ENCODE data around the gene CCT2. TPM values are rescaled to one million over a fixed set of nuclear protein-coding genes. Genes with fewer than 3 reads are reported as not detected.
A peak's percentile ranks its signal among the peaks of the same experiment; 100 is the strongest.

CCT2 gene
- total RNA-seq, 1 experiment from 2014 or later: 342 TPM

- CTCF ChIA-PET: interaction anchor here (0.5 to 4.5 kb wide), 2 partner anchors 9 to 222 kb away, joined by 4 to 34 read pairs; no protein-coding TSS in a partner anchor
- DNase-seq (ENCODE audit: low spot score) (no peak), ATAC-seq (no peak)
- POLR2A ChIA-PET: interaction anchor here (1.0 kb wide), 1 partner anchor 13 kb away, joined by 3 read pairs; no protein-coding TSS in a partner anchor
- TF ChIP-seq ZNF532 (CRISPR knock-in tag; IDR thresholded peaks at IDR 0.05; ENCODE audit: borderline replicate concordance): no peak
- no peak for TF ChIP-seq ZNF138 (CRISPR knock-in tag; conservative IDR thresholded peaks at IDR 0.05)
- no peak for TF ChIP-seq NFYB (CRISPR knock-in tag; conservative IDR thresholded peaks at IDR 0.05; ENCODE audit: low read depth)
- TF ChIP-seq SMAD3 (CRISPR knock-in tag; IDR thresholded peaks at IDR 0.05; ENCODE audit: borderline replicate concordance): no peak
- TF ChIP-seq NR3C1 (CRISPR knock-in tag; conservative IDR thresholded peaks at IDR 0.05; ENCODE audit: low read depth): no peak
- TF ChIP-seq ZNF219 (CRISPR knock-in tag; IDR thresholded peaks at IDR 0.05; ENCODE audit: borderline replicate concordance): no peak
- Mint-ChIP-seq H3K4me1 (peaks cover 11% of the 10 kb centered on the region), H3K27ac (no peak overlapping the region), H3K4me3 (no peak overlapping the region), H3K36me3 (peaks cover 9% of the 10 kb centered on the region), H3K27me3 (ENCODE audit: low read depth) (no peaks in the 10 kb centered on the region; the same call in 1 of the 2 replicates), H3K9me3 (no peaks in the 10 kb centered on the region)
These were observed 6.2 kb upstream of the CCT2 start for GRCh38 chr12:69579029-69579428.

- POLR2A ChIA-PET: no interaction called here
- Mint-ChIP-seq H3K4me3 (no peak overlapping the region), H3K36me3 (no peaks in the 10 kb centered on the region; the same call in 1 of the 2 replicates), H3K27me3 (ENCODE audit: low read depth) (no peaks in the 10 kb centered on the region; the same call in 1 of the 2 replicates), H3K27ac (no peak overlapping the region), H3K4me1 (peaks cover 15% of the 10 kb centered on the region), H3K9me3 (no peaks in the 10 kb centered on the region)
- DNase-seq (ENCODE audit: low spot score) (no peak), ATAC-seq (no peak)
- no peak for TF ChIP-seq ZNF396 (CRISPR knock-in tag; IDR thresholded peaks at IDR 0.05; ENCODE audit: borderline replicate concordance)
- no peak for TF ChIP-seq RORB (CRISPR knock-in tag; IDR thresholded peaks at IDR 0.05)
- no peak for TF ChIP-seq CBFB (CRISPR knock-in tag; IDR thresholded peaks at IDR 0.05; ENCODE audit: low read depth)
- TF ChIP-seq CTCF (IDR thresholded peaks at IDR 0.05): no peak
- TF ChIP-seq ATF1 (CRISPR knock-in tag; IDR thresholded peaks at IDR 0.05): no peak
- no peak for TF ChIP-seq ETV6 (CRISPR knock-in tag; IDR thresholded peaks at IDR 0.05)
- TF ChIP-seq TP53 (CRISPR knock-in tag; IDR thresholded peaks at IDR 0.05): no peak
- CTCF ChIA-PET: interaction anchor here (0.6 to 4.5 kb wide), 4 partner anchors 10 to 289 kb away, joined by 3 to 34 read pairs (median 4); no protein-coding TSS in a partner anchor
These were observed 5.2 kb upstream of the CCT2 start for GRCh38 chr12:69580074-69580473.

- Mint-ChIP-seq H3K4me3 (no peak overlapping the region), H3K27ac (no peak overlapping the region), H3K27me3 (ENCODE audit: low read depth) (no peaks in the 10 kb centered on the region; the same call in 1 of the 2 replicates), H3K4me1 (peaks cover 20% of the 10 kb centered on the region), H3K9me3 (no peaks in the 10 kb centered on the region), H3K36me3 (peaks cover 17% of the 10 kb centered on the region)
- ATAC-seq: peak; percentile 56
- TF ChIP-seq ZBTB21 (CRISPR knock-in tag; IDR thresholded peaks at IDR 0.05; ENCODE audit: borderline replicate concordance) (no peak), OVOL2 (CRISPR knock-in tag; IDR thresholded peaks at IDR 0.05; ENCODE audit: borderline replicate concordance) (no peak), ZNF232 (CRISPR knock-in tag; IDR thresholded peaks at IDR 0.05) (no peak), FOXP4 (CRISPR knock-in tag; IDR thresholded peaks at IDR 0.05) (no peak), CREB1 (CRISPR knock-in tag; IDR thresholded peaks at IDR 0.05) (no peak), ZNF219 (CRISPR knock-in tag; IDR thresholded peaks at IDR 0.05; ENCODE audit: borderline replicate concordance) (no peak), RORB (CRISPR knock-in tag; IDR thresholded peaks at IDR 0.05) (no peak), ATF2 (CRISPR knock-in tag; IDR thresholded peaks at IDR 0.05; ENCODE audit: borderline replicate concordance, low read depth) (no peak), CTCF (IDR thresholded peaks at IDR 0.05) (no peak)
- ChIA-PET CTCF (interaction anchor here (1.0 to 4.5 kb wide), 2 partner anchors 13 to 16 kb away, joined by 4 to 34 read pairs; no protein-coding TSS in a partner anchor), POLR2A (no interaction called here)
- peak; percentile 44 for DNase-seq (ENCODE audit: low spot score)
These were observed 2.1 kb upstream of the CCT2 start for GRCh38 chr12:69583203-69583602.
